Activated CD8-positive, alpha-beta memory T cell treated with anti-CD3 and anti-CD28 coated beads for 1 hour (primary cell): Measurements from ENCODE around the gene HK1.
"Not testable (repeated sequence)": the region's sequence is repeated elsewhere in the genome, so short reads cannot be mapped to it uniquely, and the experiment has no call there.

Experiments used
- DNase-seq, 2 donors: peaks; one replicate each; pipeline ENCODE4 v3.0.0-alpha.2; 2020; ENCODE audit warnings: low read depth in 1 of 2; ENCODE audit errors: extremely low read depth in 1 of 2

The HK1 gene

GRCh38 chr10:69253171-69253570 lies 25.1 kb upstream of the HK1 start:
- no peak for DNase-seq

- no peak for DNase-seq
These were observed 23.4 kb upstream of the HK1 start for GRCh38 chr10:69254877-69255276.

GRCh38 chr10:69259547-69260243 lies 18.6 kb upstream of the HK1 start:
- DNase-seq: no peak

- DNase-seq: no peak
These were observed 17.1 kb upstream of the HK1 start for GRCh38 chr10:69261184-69261583.

GRCh38 chr10:69262292-69262751 lies 16.0 kb upstream of the HK1 start:
- no peak for DNase-seq

GRCh38 chr10:69265521-69265920 lies 12.8 kb upstream of the HK1 start:
- no peak for DNase-seq

GRCh38 chr10:69268761-69269416 lies 9.4 kb upstream of the HK1 start:
- DNase-seq: no peak

- DNase-seq: no peak
These were observed 8.5 kb upstream of the HK1 start for GRCh38 chr10:69269761-69270160.

GRCh38 chr10:69270990-69271389 lies 7.3 kb upstream of the HK1 start:
- no peak for DNase-seq

- no peak for DNase-seq
These were observed 5.7 kb upstream of the HK1 start for GRCh38 chr10:69272624-69273023.

- DNase-seq: no peak
These were observed 2.9 kb upstream of the HK1 start for GRCh38 chr10:69275444-69275843.

GRCh38 chr10:69276503-69276902 lies 1.8 kb upstream of the HK1 start:
- DNase-seq: no peak

- no peak for DNase-seq
These were observed 814 bp downstream of the HK1 start for GRCh38 chr10:69279110-69279509.

- DNase-seq: no peak
These were observed 3.5 kb downstream of the HK1 start for GRCh38 chr10:69281507-69282413.

GRCh38 chr10:69284402-69284801 lies 6.1 kb downstream of the HK1 start:
- DNase-seq: not testable (repeated sequence)

- DNase-seq: no peak
These were observed 7.4 kb downstream of the HK1 start for GRCh38 chr10:69285699-69286098.

GRCh38 chr10:69287181-69287580 lies 8.9 kb downstream of the HK1 start:
- no peak for DNase-seq

GRCh38 chr10:69290993-69291392 lies 12.7 kb downstream of the HK1 start:
- no peak for DNase-seq

- no peak for DNase-seq
These were observed 14.2 kb downstream of the HK1 start for GRCh38 chr10:69292459-69292858.

GRCh38 chr10:69295027-69295636 lies 16.8 kb downstream of the HK1 start:
- DNase-seq: no peak

GRCh38 chr10:69303632-69304051 lies 25.3 kb downstream of the HK1 start:
- DNase-seq: no peak
